ENCODE data around the gene SOX13. TPM values are rescaled to one million over a fixed set of nuclear protein-coding genes. Genes with fewer than 3 reads are reported as not detected.

Gene SOX13
- total RNA-seq, 1 donor from 2014 or later = 17.9 TPM

DNA sequence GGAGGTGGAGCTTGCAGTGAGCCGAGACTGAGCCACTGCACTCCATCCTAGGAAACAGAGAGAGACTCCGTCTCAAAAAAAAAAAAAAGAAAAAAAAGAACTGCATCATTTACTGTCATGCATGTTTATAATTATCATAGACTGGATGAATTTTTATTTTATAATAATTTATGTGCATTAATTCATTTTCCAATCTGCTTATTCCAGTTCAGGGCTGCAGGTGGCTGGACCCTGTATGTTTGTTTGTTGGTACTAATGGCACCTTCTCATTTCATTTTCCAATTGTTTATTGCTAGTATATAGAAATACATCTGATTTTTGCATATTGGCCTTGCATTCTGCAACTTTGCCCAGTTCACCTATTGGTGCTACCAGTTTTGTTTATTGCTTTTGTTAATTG is 19.0 kb upstream of the SOX13 start:
- intact Hi-C loops (cut with DNase I) = no loop called here
- no peak for DNase-seq (ENCODE audit: low spot score)

DNA sequence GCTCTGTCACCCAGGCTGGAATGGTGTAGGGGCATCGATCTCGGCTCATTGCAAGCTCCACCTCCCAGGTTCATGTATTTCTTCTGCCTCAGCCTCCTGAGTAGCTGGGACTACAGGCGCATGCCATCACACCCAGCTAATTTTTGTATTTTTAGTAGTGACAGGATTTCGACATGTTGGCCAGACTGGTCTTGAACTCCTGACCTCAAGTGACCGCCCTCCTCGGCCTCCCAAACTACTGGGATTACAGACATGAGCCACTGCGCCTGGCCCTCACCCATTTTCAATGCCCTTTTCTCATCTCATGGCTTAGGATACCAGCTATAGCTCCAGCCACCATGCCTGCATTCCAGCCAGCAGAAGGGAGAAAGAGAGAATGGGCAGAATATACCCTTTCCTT is 12.9 kb upstream of the SOX13 start:
- intact Hi-C loops (cut with DNase I) = no loop called here
- no peak for DNase-seq (ENCODE audit: low spot score)

DNA sequence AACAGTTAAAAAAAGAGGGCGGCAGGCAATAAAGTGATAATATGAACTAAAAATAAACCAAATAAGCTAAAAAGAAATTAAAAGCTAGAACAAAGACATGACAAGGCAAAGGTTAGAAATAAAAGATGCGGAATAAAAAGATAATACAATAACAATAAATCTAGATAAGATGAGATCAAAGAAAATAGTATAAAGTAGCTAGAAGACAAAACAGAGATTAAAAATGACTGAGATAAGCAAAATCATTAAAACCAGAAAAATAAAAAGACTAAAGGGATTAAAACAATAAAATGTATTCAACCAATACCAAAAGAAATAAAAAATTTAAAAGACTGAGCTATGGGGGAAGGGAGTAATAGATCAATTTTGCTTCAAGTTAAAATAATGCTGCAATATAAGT is 10.8 kb upstream of the SOX13 start:
- no peak for DNase-seq (ENCODE audit: low spot score)
- intact Hi-C loops (cut with DNase I) = no loop called here

DNA sequence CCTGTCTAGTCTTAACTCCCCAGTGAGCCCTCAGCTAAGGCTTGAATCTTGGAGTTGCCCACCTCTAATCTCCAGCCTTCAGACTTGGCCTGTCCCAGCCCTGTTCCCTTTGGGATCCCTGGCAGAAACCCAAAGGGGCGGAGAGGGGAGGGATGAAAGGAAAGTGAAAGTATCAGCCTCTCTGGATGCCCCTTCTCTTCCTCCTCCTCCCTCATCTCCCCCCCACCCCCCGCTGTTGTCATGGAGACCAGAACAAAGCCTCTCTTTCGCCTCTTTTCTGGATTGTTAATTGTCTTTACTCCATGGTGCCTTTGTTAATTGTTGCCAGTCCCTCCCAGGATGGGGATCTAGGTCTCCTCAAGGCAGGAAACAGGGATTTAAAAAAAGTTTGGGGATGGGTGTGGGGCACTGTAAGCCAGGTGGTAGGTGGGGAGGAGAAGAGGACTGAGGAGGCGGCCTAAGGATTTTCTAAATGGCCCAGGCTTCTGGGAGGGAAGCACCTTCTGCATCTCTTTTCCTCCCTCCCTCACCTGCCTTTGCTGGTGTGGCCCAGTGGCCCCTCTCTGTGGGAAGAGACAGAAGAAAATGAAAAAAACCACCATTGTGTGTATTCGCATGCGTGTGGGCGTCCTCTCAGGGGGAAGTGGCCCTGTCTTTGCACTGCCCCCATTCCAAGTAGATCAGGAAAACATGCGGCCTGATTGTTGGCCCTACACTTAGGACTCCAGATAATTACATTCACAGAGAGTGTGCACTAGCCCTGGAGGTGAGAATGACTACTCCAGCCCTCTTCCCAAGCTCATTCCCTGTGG is 7.5 kb upstream of the SOX13 start:
- intact Hi-C loops (cut with DNase I) = no loop called here
- no peak for DNase-seq (ENCODE audit: low spot score)

DNA sequence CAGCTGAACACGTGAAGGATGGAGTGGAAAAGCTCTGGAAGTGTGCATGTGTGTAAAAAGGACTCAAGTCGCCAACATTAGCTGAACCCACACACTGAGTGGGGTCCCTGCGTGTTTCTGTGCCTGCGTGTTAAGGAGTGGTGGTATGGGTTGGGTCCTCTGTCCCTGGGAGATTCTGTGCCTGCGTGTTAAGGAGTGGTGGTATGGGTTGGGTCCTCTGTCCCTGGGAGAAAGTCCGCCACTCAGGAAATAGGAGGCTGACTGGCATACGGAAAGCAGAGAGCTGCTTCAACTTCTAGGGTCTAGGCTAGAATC is 7.0 kb upstream of the SOX13 start:
- no peak for DNase-seq (ENCODE audit: low spot score)
- intact Hi-C loops (cut with DNase I) = no loop called here

DNA sequence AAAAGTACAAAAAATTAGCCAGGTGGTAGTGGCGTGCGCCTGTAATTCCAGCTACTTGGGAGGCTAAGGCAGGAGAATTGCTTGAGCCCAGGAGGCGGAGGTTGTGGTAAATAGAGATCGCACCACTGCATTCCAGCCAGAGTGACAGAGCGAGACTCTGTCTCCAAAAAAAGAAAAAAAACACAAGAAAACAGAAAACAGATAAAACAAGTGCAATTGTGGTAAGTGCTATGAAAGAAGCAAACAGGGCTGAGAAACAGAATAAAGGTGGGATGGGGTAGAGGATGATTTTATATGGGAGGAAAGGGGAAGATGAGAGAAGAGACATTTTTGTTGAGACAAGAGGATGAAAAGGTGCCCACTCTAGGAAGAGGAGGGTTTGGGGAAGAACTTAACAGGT is 5.0 kb upstream of the SOX13 start:
- intact Hi-C loops (cut with DNase I) = no loop called here
- no peak for DNase-seq (ENCODE audit: low spot score)

DNA sequence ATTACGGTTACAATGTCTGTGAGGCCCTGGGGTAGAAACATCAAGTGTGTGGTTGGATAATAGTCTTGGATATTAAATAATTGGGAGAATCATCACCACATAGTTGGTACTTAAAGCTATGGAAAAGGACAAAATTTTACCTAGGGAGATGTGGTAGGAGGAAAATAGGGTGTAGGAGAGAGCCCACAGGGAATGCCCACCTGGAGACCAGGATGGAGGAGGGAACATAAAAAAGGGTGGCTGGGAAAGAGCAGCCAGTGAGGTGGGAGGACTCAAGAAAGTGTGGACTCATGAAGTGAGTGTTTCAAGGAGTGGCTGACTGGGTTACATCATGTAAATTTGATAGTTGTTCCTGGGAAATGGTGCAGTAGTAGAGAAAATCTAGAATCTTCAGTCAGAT is 3.0 kb upstream of the SOX13 start:
- DNase-seq (ENCODE audit: low spot score) = no peak
- intact Hi-C loops (cut with DNase I) = loop anchor here (5.0 kb wide), 1 partner anchor 198 kb away; no protein-coding TSS in a partner anchor

DNA sequence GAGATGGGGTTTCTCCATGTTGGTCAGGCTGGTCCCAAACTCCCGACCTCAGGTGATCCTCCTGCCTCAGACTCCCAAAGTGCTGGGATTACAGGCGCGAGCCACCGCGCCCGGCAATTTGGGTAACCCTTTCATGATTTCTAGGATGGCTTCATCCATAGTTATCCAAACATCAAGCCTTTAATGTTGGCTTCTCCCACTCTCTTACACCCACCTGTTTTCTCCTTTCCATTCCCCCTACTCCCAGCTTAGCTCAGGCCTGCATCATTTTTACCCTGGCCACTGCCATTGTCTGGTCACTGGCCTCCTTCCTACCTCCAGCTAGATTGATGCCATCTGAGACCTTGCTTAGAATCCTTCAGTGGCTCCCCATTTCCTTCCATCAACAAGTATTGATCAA is 2.0 kb upstream of the SOX13 start:
- intact Hi-C loops (cut with DNase I) = loop anchor here (5.0 kb wide), 1 partner anchor 199 kb away; no protein-coding TSS in a partner anchor

DNA sequence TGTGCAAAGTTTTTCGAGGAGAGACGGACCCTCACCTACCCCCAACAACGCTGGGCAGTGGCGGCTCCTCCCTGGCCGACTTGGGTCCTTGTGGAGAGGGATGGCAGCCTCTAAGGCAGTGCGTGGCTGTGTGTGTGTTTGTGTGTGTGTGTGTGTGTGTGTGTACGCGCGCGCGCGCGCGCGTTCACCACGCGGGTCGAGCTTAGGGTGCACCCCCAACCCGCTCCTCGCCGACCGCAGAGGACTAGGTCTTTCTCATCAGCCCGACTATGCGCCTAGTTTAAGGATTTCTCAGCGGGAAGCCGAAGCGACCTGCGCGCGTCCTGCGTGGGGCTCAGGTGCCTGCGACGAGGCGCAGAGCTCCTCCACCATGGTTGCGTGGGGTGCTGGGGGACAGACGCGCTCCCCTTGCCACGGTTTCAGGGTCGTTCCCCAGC is 940 bp downstream of the SOX13 start:
- DNase-seq (ENCODE audit: low spot score) = no peak
- intact Hi-C loops (cut with DNase I) = loop anchor here (5.0 kb wide), 1 partner anchor 202 kb away; no protein-coding TSS in a partner anchor

More for the DNA sequence above, 2.0 kb upstream of the SOX13 start:
- peak; percentile 12 for DNase-seq (ENCODE audit: low spot score)

DNA sequence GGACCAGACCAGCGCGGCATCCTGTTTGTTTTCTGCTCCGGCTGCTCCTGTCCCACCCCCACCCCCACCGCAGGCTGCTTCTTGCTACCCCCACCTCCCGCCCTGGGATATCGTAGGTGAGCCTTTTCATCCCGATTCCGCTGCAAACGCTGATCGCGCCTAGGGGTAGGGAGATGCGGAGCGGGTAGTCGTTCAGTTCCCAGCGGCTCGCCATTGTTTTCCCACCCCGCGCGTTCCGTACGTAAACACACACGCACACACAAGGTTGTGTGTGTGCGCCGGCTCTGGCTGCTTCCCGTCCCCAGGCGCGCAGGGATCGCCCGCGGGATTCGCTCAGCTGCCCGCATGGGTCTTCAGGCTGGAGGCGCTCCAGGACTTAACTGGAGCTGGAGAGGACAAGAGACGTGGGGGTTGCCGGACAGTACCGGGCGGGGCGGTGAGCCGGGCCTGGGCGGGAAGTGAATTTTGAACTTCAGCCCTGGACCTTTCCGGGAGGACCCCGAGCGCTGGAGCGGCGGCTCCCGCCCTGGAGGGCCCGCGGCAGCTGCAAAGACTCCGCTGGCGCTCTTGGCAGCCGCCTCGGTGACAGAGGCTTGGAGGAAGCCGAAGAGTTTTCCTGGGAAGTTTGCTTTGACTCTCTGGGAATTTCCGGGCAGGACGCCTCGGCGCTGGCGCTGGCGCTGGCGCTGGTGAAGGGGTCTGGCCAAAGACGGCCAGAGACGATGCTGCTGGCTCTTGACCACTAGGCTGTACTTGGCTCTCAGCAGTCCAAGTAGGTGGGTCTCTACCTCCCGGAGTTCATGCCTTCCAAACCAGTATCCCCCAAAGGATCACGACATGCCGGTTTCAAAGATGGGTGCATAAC is 1.6 kb downstream of the SOX13 start:
- intact Hi-C loops (cut with DNase I) = loop anchor here (5.0 kb wide), 2 partner anchors 53 to 202 kb away; no protein-coding TSS in a partner anchor
- peak; percentile 82 for DNase-seq (ENCODE audit: low spot score)

DNA sequence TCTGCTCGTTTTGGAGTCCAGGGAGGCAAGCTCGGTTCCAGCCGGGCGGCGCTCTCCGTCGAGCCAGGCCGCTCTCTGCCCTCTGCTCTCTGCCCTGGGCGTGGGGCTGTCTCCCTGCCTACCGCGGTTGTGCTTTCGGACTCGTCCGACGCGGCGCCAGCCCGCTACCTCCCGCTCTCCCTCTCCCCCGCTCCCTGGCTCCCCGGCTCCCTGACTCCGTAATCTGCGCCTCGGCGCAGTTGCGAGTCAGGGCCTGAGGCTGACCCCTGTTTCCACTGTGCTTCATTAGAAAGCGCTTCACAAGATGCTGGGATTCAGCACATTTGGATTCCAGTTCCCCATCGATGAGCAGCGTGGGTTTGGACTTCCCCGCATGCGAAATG is 2.2 kb downstream of the SOX13 start:
- DNase-seq (ENCODE audit: low spot score) = no peak
- intact Hi-C loops (cut with DNase I) = loop anchor here (5.0 kb wide), 1 partner anchor 52 kb away; no protein-coding TSS in a partner anchor

DNA sequence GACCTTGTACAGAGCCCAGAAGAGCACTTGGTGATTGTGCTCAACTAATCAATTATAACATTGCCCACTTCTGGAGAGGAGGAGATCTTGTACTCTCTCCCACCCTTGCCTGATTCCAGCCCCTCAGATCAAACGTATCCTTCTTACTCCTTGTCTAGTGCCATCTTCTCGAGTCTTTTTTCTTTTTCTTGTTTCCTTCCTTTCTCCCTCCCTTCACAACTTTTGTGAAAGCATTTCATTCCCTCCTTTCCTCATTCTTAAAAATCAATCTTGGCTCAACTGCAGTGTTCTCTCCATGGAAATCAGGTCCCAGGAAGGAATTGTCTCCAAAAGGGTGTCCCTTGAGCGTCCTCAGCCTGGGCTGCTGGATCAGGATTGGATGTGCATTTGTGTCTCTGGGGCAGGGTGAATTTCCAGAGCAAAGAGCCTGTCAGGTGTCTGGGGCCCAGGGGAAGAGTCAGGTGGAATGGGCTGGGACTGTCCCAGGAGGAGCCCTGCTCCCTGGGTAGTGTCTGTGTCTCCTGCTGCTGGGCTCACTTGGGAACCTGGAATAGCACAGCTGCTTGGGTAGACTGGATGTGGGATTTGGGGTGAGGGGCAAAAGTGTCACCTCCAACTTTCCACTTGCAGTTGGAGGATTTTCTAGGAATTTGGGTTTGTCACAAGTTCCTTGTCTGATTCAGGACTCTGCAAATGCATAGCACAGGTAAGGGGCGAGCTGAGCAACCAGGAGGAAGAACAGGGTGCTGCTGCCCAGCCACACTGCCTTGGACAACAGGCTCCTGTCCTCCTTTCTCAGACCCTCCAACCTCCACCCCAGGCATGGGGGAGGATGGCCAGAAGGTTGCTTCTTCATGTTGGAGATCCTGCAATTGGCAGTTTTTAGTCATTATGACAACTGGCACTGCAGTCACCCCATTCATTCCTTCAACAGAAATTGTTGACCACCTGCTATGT is 3.3 kb downstream of the SOX13 start:
- intact Hi-C loops (cut with DNase I) = loop anchor here (5.0 kb wide), 1 partner anchor 51 kb away; no protein-coding TSS in a partner anchor
- DNase-seq (ENCODE audit: low spot score) = no peak

DNA sequence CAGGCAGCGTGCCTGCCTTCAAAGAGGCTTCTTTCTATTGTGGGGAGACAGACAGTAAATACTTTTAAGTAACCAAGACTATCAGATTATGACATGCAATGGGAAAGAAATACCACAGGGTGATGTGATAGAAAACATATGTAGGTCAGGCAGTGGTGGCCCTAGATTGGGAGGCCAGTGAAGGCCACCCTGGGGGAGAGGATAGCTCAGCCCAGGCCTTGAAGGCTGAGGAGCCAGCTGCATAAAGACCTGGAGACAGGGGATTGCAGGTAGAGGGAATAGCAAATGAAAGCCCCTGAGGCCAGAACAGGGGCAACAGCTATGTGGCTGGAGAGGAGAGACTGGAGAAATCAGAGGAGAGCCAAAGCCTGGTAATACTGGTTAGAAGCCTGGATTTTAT is 4.0 kb downstream of the SOX13 start:
- DNase-seq (ENCODE audit: low spot score) = no peak
- intact Hi-C loops (cut with DNase I) = loop anchor here (5.0 kb wide), 1 partner anchor 50 kb away; no protein-coding TSS in a partner anchor

DNA sequence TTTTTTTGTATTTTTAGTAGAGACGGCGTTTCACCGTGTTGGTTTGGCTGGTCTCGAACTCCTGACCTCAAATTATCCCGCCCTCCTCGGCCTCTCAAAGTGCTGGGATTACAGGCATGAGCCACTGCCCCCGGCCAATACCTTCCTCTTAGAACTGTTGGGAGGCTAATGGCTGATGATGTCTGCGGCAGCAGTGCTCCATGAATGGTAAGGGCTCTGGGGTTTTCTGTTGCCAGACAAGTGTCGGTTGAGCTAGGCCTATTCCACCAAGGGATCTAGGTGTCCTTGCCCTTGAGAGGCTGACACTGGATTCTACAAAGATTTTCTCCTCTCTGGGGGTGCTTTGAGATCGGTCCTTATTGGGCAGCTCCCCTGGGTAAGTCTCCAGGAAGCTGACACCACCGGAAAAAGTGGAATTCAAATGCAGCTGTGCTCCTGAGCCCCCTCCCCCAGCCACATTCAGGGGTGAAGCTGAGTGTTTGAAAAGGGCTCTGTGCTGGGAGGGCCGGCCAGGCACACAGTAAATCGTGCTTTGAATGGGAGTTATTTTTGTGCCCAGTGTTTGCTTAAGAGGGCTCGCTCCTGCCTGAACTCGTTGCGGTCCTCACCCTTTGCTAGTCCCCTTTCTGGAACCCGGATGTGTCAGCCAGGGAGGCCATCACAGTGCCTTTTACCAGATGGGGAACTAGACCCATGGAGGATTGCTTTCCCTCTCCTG is 5.2 kb downstream of the SOX13 start:
- intact Hi-C loops (cut with DNase I) = loop anchor here (5.0 kb wide), 1 partner anchor 49 kb away; no protein-coding TSS in a partner anchor
- DNase-seq (ENCODE audit: low spot score) = peak; percentile 59

DNA sequence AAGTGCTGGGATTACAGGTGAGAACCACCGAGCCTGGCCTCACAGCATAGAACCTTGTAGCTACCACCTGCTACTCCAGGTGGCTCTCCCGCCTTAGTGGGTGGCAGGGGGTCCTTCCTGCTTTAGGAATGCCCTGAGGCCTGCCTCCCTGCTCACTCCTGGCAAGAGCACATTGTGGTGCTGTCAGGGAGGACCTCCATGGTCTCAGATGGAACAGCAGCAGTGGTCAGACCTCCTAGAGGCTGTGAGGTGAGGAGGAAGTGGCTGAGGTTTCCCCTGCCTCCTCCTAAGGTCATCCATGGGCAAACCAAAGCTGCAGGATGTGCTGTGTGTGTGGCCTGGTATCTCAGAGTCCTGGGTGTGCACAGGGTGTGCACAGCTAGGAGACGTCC is 6.7 kb downstream of the SOX13 start:
- peak; percentile 55 for DNase-seq (ENCODE audit: low spot score)
- intact Hi-C loops (cut with DNase I) = loop anchor here (5.0 kb wide), 1 partner anchor 48 kb away; no protein-coding TSS in a partner anchor

DNA sequence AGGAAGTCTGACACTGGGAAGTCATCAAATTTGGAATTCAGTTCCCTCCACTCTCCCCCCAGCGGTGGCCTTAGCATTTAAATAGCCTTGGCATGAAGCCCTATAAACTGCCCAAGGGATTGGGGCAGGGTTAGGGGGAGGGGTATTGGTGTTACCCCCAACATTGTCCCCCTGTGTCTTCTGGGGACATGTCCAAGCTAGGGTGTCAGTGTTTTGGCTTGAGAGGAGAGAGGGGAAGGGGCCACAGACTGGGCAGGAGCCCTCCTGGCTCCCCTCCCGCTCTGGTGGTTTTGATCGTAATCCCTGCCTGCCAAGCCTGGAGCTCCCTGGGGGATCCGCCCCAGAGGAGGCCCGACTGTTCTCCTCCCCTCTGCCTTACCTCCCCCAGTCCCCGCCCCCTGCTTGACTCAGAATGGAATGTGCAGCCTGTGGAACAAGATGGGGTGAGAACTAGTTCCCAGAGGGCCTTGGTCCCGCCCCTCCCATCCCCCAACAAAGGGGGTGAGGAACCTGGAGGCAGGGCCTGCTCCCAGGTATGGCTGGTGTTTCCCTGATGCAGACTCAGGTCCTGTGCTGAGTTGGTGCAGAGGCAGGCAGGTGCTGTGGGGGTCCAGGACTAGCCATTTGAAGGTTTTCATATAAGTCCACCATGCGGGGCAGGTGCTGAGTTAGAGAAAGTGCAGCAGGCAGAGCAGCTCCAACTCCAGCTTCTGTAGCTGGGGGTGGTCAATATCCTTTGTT is 7.4 kb downstream of the SOX13 start:
- intact Hi-C loops (cut with DNase I) = no loop called here

DNA sequence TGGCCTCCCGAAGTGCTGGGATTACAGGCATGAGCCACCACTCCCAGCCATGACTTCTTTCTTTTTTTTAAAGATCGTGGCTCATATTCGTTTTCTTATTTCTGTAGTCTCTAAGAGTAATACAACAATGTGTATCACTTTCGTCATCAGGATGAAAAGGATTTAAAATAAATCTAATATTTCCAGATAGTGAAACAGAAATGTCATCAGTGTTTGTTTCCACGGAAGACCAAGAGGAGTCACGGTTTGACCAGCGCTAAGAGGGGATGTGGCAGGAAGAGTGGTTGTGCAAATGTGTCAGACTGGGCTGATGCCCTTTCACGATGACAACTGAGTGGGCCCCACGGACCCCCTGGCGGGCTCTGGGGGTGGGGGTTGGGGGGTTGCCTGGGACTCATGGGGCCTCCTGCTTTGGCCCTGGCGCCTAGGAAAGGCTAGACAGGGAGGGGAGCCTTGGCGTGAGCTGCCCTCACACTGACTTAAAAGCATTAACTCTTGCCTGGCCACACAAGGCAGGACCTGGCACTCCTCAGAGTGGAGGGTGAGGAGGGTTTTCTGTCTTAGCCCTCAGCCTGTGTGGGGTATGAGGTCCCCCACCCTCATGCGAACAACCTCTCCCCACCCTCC is 8.4 kb downstream of the SOX13 start:
- intact Hi-C loops (cut with DNase I) = no loop called here

More for the DNA sequence above, 7.4 kb downstream of the SOX13 start:
- peak; percentile 73 for DNase-seq (ENCODE audit: low spot score)

More for the DNA sequence above, 8.4 kb downstream of the SOX13 start:
- DNase-seq (ENCODE audit: low spot score) = no peak
